SW 1271 (cell line): ENCODE measurements around the gene SLC25A13.

Experiments
- DNase-seq, 2 experiments: peaks; one replicate each; lab custom pipeline; 2025; lab: John Stamatoyannopoulos, UW

SLC25A13 gene

GRCh38 chr7:96202102-96202501 lies 119.8 kb downstream of the SLC25A13 start:
- no peak for DNase-seq

- no peak for DNase-seq
Measured at GRCh38 chr7:96200740-96201139, 121.2 kb downstream of the SLC25A13 start.

GRCh38 chr7:96199421-96199820 lies 122.5 kb downstream of the SLC25A13 start:
- no peak for DNase-seq

GRCh38 chr7:96198047-96198636 lies 123.8 kb downstream of the SLC25A13 start:
- no peak for DNase-seq

GRCh38 chr7:96196676-96197075 lies 125.2 kb downstream of the SLC25A13 start:
- DNase-seq = no peak

- no peak for DNase-seq
Measured at GRCh38 chr7:96189129-96189820, 132.6 kb downstream of the SLC25A13 start.

- DNase-seq = no peak
Measured at GRCh38 chr7:96188591-96188991, 133.3 kb downstream of the SLC25A13 start.

- DNase-seq = no peak
Measured at GRCh38 chr7:96188174-96188581, 133.7 kb downstream of the SLC25A13 start.

- no peak for DNase-seq
Measured at GRCh38 chr7:96187735-96188134, 134.2 kb downstream of the SLC25A13 start.

GRCh38 chr7:96184783-96185182 lies 137.1 kb downstream of the SLC25A13 start:
- no peak for DNase-seq

GRCh38 chr7:96183163-96183670 lies 138.7 kb downstream of the SLC25A13 start:
- DNase-seq = no peak

GRCh38 chr7:96182424-96183158 lies 139.3 kb downstream of the SLC25A13 start:
- no peak for DNase-seq

GRCh38 chr7:96181174-96181573 lies 140.7 kb downstream of the SLC25A13 start:
- DNase-seq = no peak

- no peak for DNase-seq
Measured at GRCh38 chr7:96179837-96180236, 142.1 kb downstream of the SLC25A13 start.

GRCh38 chr7:96179341-96179740 lies 142.6 kb downstream of the SLC25A13 start:
- DNase-seq = no peak

- no peak for DNase-seq
Measured at GRCh38 chr7:96178581-96178980, 143.3 kb downstream of the SLC25A13 start.

- DNase-seq = no peak
Measured at GRCh38 chr7:96177353-96177752, 144.5 kb downstream of the SLC25A13 start.

- DNase-seq = no peak
Measured at GRCh38 chr7:96174812-96175211, 147.1 kb downstream of the SLC25A13 start.

GRCh38 chr7:96173781-96174180 lies 148.1 kb downstream of the SLC25A13 start:
- DNase-seq = no peak

- DNase-seq = no peak
Measured at GRCh38 chr7:96169439-96169838, 152.5 kb downstream of the SLC25A13 start.

- DNase-seq = no peak
Measured at GRCh38 chr7:96167424-96167823, 154.5 kb downstream of the SLC25A13 start.

- no peak for DNase-seq
Measured at GRCh38 chr7:96161897-96162296, 160.0 kb downstream of the SLC25A13 start.

GRCh38 chr7:96157856-96158255 lies 164.0 kb downstream of the SLC25A13 start:
- no peak for DNase-seq
